Jurkat, Clone E6-1 (cell line): ENCODE data around the gene ST8SIA4.

Experiments
- DNase-seq: peaks from one replicate; pipeline ENCODE4 v3.0.0-alpha.2; 2011; ENCODE audit warnings: low read depth, low spot score
- H3K4me3 ChIP-seq: 2 replicates; pipeline ENCODE4 v1.5.1; 2011; ENCODE audit warnings: mild to moderate bottlenecking, low read length, control low read depth, moderate library complexity

Gene ST8SIA4

DNA sequence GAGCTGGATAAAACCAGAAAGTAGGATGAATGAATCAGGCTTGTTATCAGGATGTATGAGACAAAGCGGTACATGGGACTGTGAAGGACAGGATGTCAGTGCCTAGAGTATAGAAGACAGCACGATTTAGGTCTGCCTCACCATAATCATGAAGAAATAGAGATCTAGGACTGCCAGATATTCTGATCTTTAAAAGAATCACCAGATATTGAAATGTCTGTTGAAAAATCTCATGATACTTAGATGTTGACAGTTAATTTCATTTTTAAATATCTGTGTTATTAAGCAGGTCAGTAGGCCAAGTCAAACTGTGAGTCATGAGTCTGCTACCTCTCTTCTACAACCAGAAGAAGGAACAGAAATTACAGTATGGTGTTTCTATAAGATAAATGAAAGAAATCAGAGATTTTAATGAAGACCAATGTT, 65.0 kb downstream of the ST8SIA4 start:
- no peak for DNase-seq
- no peak overlapping the region for H3K4me3 ChIP-seq

DNA sequence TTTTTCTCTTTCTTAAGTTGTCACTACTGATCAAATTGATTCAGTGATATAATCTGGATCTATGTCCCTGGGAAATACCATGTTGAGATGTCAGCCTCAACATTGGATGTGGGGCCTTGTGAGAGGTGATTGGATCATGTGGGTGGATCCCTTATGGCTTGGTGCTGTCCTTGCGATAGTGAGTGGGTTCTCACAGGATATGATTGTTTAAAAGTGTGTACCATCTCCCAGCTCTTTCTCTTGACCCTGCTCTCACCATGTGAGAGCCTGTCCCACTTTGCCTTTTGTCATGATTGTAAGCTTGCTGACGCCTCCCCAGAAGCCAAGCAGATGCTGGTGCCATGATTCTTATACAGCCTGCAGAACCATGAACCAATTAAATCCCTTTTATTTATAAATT, 68.6 kb downstream of the ST8SIA4 start:
- no peak overlapping the region for H3K4me3 ChIP-seq

DNA sequence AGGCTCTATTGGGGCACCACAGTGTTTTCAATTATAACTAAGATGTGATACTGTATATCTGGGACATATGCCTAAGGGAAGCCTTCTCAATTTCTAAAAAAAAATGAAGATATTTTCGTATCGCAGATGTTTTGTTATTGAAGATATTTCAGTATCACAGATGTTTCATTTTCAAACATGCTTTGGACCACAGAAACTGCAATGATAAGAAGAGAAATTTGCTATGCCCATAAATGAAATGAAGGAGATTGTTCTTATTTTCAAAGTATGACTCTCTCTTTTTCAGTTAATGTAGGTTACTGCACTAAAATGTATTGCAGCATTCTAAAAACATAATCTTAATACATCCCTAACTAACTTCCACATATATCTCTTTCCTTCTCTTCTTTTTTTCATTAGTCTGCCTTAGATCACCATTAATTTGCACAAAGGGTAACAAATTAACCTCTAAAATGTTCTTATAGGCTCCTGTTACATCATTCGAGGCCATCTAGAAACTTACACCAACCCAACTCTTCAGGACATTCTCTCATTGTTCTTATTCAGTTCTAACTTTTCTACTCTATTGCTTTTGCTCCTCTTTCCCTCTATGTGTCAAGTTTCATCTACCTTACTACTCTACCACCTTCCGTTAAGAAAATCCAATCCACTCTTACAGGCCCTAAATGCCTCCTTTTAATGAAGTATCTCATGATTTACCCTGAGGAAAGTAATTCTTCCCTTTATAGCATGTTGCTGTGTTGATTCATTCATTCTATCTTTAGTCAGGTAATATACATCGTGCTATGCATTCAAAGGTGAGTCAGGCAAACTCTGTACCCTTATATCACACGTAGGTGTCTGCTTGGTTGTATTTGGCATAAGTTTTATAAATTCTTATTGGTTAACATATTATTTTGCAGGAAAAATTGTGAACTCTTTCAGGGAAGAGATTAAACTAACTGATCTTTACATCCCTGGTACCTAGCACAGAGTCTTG, 70.5 kb downstream of the ST8SIA4 start:
- DNase-seq, result no peak
- no peak overlapping the region for H3K4me3 ChIP-seq

More for the DNA sequence above, 68.6 kb downstream of the ST8SIA4 start:
- no peak for DNase-seq

GRCh38 chr5:100828898-100829356, 74.2 kb downstream of the ST8SIA4 start:
- H3K4me3 ChIP-seq, result no peak overlapping the region
- DNase-seq, result no peak

- no peak overlapping the region for H3K4me3 ChIP-seq
- no peak for DNase-seq
Observed at GRCh38 chr5:100828071-100828897, 74.8 kb downstream of the ST8SIA4 start.

GRCh38 chr5:100827481-100827889, 75.6 kb downstream of the ST8SIA4 start:
- H3K4me3 ChIP-seq, result no peak overlapping the region
- DNase-seq, result no peak

GRCh38 chr5:100826133-100826532, 76.9 kb downstream of the ST8SIA4 start:
- H3K4me3 ChIP-seq, result no peak overlapping the region
- DNase-seq, result no peak

GRCh38 chr5:100824635-100825034, 78.4 kb downstream of the ST8SIA4 start:
- no peak overlapping the region for H3K4me3 ChIP-seq
- DNase-seq, result no peak

DNA sequence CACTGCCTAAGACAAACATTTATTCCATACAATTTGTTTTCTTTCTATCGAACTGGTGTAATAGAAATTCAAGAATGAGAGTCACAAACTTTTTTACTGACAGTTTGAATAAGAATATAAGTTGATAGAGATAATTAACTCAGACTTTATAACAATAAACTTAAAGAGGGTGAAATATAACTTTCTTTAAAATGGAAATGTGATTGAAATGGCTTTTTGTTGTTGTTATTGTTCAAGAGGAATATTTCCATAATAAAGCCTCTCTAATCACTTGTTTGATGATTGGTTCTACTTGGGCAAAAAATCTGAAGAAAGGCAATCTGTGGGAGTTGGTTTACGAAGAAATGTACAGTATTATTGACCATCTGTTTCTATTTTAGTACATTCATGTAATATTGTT, 79.3 kb downstream of the ST8SIA4 start:
- H3K4me3 ChIP-seq, result no peak overlapping the region
- no peak for DNase-seq

- no peak overlapping the region for H3K4me3 ChIP-seq
- no peak for DNase-seq
Observed at GRCh38 chr5:100821751-100822150, 81.3 kb downstream of the ST8SIA4 start.

DNA sequence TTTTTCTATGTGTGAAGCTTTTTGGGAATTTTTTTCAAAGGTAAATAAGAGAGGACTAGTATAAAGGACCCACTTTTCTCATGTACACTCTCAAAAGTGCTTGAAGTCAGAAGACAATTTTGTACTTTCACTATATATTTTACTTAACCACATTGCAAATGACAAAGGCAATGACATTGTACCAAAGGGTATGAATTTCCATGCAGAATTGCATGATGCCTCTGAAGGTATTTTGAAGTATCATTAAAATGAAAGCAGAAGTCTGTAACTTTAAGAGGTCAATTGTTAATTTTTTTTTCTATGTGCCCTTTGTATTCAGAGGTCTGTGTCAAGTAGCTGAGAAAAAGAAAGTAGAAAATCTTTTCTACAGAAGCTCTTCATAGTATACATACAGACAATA, 84.7 kb downstream of the ST8SIA4 start:
- no peak overlapping the region for H3K4me3 ChIP-seq
- DNase-seq, result no peak

GRCh38 chr5:100803397-100803796, 99.7 kb downstream of the ST8SIA4 start:
- DNase-seq, result no peak

GRCh38 chr5:100802208-100802607, 100.9 kb downstream of the ST8SIA4 start:
- H3K4me3 ChIP-seq, result no peak overlapping the region
- DNase-seq, result no peak

More at GRCh38 chr5:100803397-100803796, 99.7 kb downstream of the ST8SIA4 start:
- H3K4me3 ChIP-seq, result no peak overlapping the region

DNA sequence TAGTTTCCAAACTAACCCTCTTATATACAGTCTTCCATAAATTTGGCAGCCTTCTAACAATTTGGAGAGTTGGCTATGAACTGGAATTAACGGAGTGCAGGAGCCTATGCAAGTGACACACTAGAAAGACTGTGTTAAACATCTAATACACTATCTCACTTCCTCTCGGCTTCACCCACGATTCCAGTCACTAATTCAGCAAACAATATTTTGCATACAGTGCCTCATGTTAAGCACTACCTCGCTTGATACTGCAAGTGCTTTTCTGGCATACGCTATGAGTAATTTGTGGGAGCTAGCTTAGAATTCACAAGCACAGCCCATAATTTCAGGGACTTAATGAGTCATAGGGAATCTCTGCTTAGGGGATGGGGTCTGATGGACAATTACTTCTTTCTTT, 102.5 kb downstream of the ST8SIA4 start:
- no peak for DNase-seq
- no peak overlapping the region for H3K4me3 ChIP-seq

DNA sequence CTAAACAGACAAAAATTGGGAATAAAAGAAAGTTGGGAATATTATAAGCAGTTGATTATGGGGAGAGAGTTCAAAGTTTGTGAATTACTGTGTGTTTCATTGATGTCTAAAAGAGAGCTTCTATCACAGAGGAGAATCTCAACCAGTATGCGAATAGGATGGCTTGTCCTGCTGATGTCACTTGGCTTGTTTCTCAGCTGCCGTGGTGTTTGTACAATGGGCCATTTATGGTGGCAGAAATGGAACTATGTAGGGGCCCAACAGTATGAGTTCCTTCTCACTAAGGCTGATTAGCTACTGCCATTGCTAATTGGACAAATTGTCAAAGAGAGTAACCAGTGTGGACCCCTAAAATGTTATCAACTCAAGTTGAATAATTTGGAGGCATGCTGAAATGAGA, 103.9 kb downstream of the ST8SIA4 start:
- DNase-seq, result no peak
- H3K4me3 ChIP-seq, result no peak overlapping the region

- H3K4me3 ChIP-seq, result no peak overlapping the region
- no peak for DNase-seq
Observed at GRCh38 chr5:100797861-100798260, 105.2 kb downstream of the ST8SIA4 start.

- no peak for DNase-seq
- H3K4me3 ChIP-seq, result no peak overlapping the region
Observed at GRCh38 chr5:100796851-100797250, 106.2 kb downstream of the ST8SIA4 start.

- DNase-seq, result peak; percentile 18
- H3K4me3 ChIP-seq, result no peak overlapping the region
Observed at GRCh38 chr5:100794844-100795243, 108.2 kb downstream of the ST8SIA4 start.

- no peak for DNase-seq
- H3K4me3 ChIP-seq, result no peak overlapping the region
Observed at GRCh38 chr5:100794218-100794617, 108.9 kb downstream of the ST8SIA4 start.

DNA sequence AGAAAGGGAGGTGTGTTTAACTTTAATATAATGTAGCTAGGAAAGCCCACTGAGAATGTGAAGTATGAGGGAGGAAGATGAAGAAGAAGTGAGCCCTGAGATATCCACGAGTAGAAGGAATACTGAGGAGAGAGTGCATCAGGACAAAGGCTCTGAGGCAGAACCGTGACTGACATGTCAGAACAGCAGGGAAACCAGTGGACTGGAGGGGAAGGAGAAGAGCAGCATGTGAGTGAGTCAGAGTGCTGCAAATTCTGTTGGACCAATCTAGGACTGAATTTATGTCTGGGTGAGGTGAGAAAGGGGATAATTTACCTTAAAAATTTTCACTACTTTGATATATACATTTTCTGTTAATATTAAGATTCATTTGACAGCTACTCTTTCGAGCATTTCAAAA, 110.3 kb downstream of the ST8SIA4 start:
- H3K4me3 ChIP-seq, result no peak overlapping the region
- no peak for DNase-seq
